Measurements from ENCODE around the gene MROH8. TPM values are rescaled to one million over a fixed set of nuclear protein-coding genes. Genes with fewer than 3 reads are reported as not detected.

MROH8 gene
- polyA plus RNA-seq, 1 donor from 2014 or later: 3.2 TPM

DNA sequence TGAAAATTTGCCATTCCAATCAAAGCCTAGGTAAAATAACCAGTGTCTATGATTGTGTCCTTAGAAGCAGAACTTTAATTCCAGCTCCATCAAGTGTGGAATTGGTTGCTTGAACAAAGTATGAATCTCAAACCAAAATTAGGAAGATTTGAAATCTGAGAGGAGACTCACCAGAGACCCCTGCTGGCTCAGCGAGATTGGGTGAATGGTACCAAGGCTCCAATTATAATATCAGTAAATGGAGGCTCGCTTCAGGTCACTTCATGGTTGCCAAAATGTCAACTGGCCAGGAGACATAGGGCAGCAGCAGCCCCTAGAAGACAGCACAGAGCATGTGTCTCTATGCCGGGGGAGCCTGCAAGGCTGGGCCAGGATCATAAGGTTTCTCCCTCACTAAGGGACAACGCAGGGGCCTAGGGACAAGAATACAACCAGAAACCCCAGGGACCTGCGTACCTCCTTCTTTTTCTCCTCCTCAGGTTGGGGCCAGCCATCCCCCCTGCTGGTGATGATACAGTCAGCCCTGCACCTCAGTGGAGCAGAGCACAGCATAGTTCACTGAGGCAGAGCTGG lies 97.5 kb downstream of the MROH8 start:
- no peak for TF ChIP-seq SMC3 (conservative IDR thresholded peaks at IDR 0.05; ENCODE audit: poor library complexity)
- TF ChIP-seq MXI1 (conservative IDR thresholded peaks at IDR 0.05; ENCODE audit: poor library complexity, severe bottlenecking): no peak
- no peak for TF ChIP-seq TAF1 (IDR thresholded peaks at IDR 0.05; ENCODE audit: low read depth)

DNA sequence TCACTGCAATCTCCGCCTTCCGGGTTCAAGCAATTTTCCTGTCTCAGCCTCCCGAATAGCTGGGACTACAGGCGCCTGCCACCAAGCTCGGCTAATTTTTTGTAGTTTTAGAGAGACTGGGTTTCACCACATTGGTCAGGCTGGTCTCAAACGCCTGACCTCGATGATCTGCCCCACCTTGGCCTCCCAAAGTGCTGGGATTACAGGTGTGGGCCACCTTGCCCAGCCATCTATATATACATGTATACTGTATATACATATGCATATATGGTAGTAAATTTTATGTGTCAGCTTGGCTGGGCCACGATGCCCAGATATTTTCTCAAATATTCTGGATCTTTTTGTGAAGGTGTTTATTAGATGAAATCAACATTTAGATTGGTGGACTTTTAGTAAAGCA lies 102.3 kb downstream of the MROH8 start:
- Histone ChIP-seq H3K9ac (ENCODE audit: low read length) (no peak overlapping the region), H3K4me2 (ENCODE audit: low read length) (no peak overlapping the region), H3K27ac (ENCODE audit: low read length) (no peak overlapping the region), H3K9me3 (ENCODE audit: low read length) (no peaks in the 10 kb centered on the region), H3K9me2 (ENCODE audit: insufficient read depth, low read length) (no peaks in the 10 kb centered on the region), H3F3A (ENCODE audit: insufficient read depth, low read length, poor library complexity, severe bottlenecking) (no peaks in the 10 kb centered on the region), H3K27me3 (ENCODE audit: insufficient read depth, low read depth, low read length) (no peaks in the 10 kb centered on the region), H3K4me3 (ENCODE audit: low read length) (no peak overlapping the region), H4K20me1 (ENCODE audit: insufficient read depth) (no peaks in the 10 kb centered on the region), H3K36me3 (ENCODE audit: insufficient read depth, low read length) (no peaks in the 10 kb centered on the region), H2AFZ (ENCODE audit: low read depth, low read length) (no peak overlapping the region), H3K79me2 (replicated peaks; ENCODE audit: insufficient read depth, low read length) (peaks cover 2% of the 10 kb centered on the region)
- TF ChIP-seq MXI1 (conservative IDR thresholded peaks at IDR 0.05; ENCODE audit: poor library complexity, severe bottlenecking) (no peak), SMC3 (conservative IDR thresholded peaks at IDR 0.05; ENCODE audit: poor library complexity) (no peak), EZH2 (IDR thresholded peaks at IDR 0.05; ENCODE audit: borderline replicate concordance, insufficient read depth, low read length, poor library complexity, severe bottlenecking) (no peak), TAF1 (IDR thresholded peaks at IDR 0.05; ENCODE audit: low read depth) (no peak), POLR2AphosphoS5 (IDR thresholded peaks at IDR 0.05) (no peak), EP300 (conservative IDR thresholded peaks at IDR 0.05; ENCODE audit: poor library complexity, severe bottlenecking) (no peak), RAD21 (conservative IDR thresholded peaks at IDR 0.05) (no peak)
- TF ChIP-seq, protein P1, sequence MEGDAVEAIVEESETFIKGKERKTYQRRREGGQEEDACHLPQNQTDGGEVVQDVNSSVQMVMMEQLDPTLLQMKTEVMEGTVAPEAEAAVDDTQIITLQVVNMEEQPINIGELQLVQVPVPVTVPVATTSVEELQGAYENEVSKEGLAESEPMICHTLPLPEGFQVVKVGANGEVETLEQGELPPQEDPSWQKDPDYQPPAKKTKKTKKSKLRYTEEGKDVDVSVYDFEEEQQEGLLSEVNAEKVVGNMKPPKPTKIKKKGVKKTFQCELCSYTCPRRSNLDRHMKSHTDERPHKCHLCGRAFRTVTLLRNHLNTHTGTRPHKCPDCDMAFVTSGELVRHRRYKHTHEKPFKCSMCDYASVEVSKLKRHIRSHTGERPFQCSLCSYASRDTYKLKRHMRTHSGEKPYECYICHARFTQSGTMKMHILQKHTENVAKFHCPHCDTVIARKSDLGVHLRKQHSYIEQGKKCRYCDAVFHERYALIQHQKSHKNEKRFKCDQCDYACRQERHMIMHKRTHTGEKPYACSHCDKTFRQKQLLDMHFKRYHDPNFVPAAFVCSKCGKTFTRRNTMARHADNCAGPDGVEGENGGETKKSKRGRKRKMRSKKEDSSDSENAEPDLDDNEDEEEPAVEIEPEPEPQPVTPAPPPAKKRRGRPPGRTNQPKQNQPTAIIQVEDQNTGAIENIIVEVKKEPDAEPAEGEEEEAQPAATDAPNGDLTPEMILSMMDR (IDR thresholded peaks at IDR 0.05; ENCODE audit: poor library complexity, severe bottlenecking): no peak
- TF ChIP-seq, protein P2, sequence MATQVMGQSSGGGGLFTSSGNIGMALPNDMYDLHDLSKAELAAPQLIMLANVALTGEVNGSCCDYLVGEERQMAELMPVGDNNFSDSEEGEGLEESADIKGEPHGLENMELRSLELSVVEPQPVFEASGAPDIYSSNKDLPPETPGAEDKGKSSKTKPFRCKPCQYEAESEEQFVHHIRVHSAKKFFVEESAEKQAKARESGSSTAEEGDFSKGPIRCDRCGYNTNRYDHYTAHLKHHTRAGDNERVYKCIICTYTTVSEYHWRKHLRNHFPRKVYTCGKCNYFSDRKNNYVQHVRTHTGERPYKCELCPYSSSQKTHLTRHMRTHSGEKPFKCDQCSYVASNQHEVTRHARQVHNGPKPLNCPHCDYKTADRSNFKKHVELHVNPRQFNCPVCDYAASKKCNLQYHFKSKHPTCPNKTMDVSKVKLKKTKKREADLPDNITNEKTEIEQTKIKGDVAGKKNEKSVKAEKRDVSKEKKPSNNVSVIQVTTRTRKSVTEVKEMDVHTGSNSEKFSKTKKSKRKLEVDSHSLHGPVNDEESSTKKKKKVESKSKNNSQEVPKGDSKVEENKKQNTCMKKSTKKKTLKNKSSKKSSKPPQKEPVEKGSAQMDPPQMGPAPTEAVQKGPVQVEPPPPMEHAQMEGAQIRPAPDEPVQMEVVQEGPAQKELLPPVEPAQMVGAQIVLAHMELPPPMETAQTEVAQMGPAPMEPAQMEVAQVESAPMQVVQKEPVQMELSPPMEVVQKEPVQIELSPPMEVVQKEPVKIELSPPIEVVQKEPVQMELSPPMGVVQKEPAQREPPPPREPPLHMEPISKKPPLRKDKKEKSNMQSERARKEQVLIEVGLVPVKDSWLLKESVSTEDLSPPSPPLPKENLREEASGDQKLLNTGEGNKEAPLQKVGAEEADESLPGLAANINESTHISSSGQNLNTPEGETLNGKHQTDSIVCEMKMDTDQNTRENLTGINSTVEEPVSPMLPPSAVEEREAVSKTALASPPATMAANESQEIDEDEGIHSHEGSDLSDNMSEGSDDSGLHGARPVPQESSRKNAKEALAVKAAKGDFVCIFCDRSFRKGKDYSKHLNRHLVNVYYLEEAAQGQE (IDR thresholded peaks at IDR 0.05; ENCODE audit: borderline replicate concordance): no peak

More for the DNA sequence above, 97.5 kb downstream of the MROH8 start:
- Histone ChIP-seq H3K4me2 (ENCODE audit: low read length) (no peak overlapping the region), H3K36me3 (ENCODE audit: insufficient read depth, low read length) (no peaks in the 10 kb centered on the region), H3K79me2 (replicated peaks; ENCODE audit: insufficient read depth, low read length) (peaks cover 2% of the 10 kb centered on the region), H3K9ac (ENCODE audit: low read length) (no peak overlapping the region), H2AFZ (ENCODE audit: low read depth, low read length) (no peak overlapping the region), H4K20me1 (ENCODE audit: insufficient read depth) (no peaks in the 10 kb centered on the region), H3F3A (ENCODE audit: insufficient read depth, low read length, poor library complexity, severe bottlenecking) (no peaks in the 10 kb centered on the region), H3K9me2 (ENCODE audit: insufficient read depth, low read length) (no peaks in the 10 kb centered on the region), H3K4me3 (ENCODE audit: low read length) (no peak overlapping the region), H3K27ac (ENCODE audit: low read length) (no peak overlapping the region), H3K9me3 (ENCODE audit: low read length) (no peaks in the 10 kb centered on the region), H3K27me3 (ENCODE audit: insufficient read depth, low read depth, low read length) (no peaks in the 10 kb centered on the region)
